Bronchus fibroblast of lung (primary cell): ENCODE results near the gene WIPF1. TPM values are rescaled to one million over a fixed set of nuclear protein-coding genes. Genes with fewer than 3 reads are reported as not detected.

Experiments used
- total RNA-seq: library from RNA; depleted of rRNA; stranded (reverse); fragments of >200 nt; gene quantifications from 2 replicates; pipeline ENCODE4 v1.2.3, GENCODE V29; 2015

WIPF1 gene, protein sequence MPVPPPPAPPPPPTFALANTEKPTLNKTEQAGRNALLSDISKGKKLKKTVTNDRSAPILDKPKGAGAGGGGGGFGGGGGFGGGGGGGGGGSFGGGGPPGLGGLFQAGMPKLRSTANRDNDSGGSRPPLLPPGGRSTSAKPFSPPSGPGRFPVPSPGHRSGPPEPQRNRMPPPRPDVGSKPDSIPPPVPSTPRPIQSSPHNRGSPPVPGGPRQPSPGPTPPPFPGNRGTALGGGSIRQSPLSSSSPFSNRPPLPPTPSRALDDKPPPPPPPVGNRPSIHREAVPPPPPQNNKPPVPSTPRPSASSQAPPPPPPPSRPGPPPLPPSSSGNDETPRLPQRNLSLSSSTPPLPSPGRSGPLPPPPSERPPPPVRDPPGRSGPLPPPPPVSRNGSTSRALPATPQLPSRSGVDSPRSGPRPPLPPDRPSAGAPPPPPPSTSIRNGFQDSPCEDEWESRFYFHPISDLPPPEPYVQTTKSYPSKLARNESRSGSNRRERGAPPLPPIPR
- total RNA-seq: 5.4 and 5.5 TPM in 2 replicates

GRCh38 chr2:174597345-174598047 lies at the start of gene WIPF1:
Gene WIPF1, minus strand, starts transcription at chr2:174597804. Its CDS starts 12,231 bp downstream, at chr2:174585573.

Other genes with a start within 250 kb of the WIPF1 start
- 12.2 and 17.3 TPM in 2 replicates for gene SCRN3, start 202.1 kb downstream of the WIPF1 start, total RNA-seq
- 0.74 and 1.3 TPM in 2 replicates for gene GPR155, start 110.8 kb downstream of the WIPF1 start, total RNA-seq
- 0.15 and 0.34 TPM in 2 replicates for gene CHRNA1, start 166.7 kb upstream of the WIPF1 start, total RNA-seq